Mesendoderm (in vitro differentiated cells): ENCODE measurements around the gene TOP1.
"Not testable (repeated sequence)": the region's sequence is repeated elsewhere in the genome, so short reads cannot be mapped to it uniquely, and the experiment has no call there.

ENCODE experiments used
- DNase-seq: peaks from one replicate; pipeline ENCODE4 v3.0.0; 2013
- H2AK5ac ChIP-seq: 2 replicates; pipeline ENCODE4 v1.6.1; 2013; ENCODE audit warnings: low read length, inconsistent platforms
- H2BK120ac ChIP-seq: 2 replicates; pipeline ENCODE4 v1.6.1; 2013; ENCODE audit warnings: low read depth, mild to moderate bottlenecking, low read length, moderate library complexity, mixed read lengths
- H2BK15ac ChIP-seq: replicated peaks from 2 replicates; pipeline ENCODE4 v1.6.1; 2013; ENCODE audit warnings: low read depth, mild to moderate bottlenecking, moderate library complexity
- H2BK5ac ChIP-seq: 2 replicates; pipeline ENCODE4 v1.6.1; 2013; ENCODE audit warnings: low read length, inconsistent platforms
- H3K18ac ChIP-seq: 2 replicates; pipeline ENCODE4 v1.6.1; 2013; ENCODE audit warnings: mild to moderate bottlenecking, low read length, mixed read lengths
- H3K23ac ChIP-seq: one replicate; pipeline ENCODE4 v1.6.1; 2013; ENCODE audit warnings: low read length
- H3K27ac ChIP-seq: 2 replicates; pipeline ENCODE4 v1.5.1; 2013; ENCODE audit warnings: low read depth, mild to moderate bottlenecking, inconsistent platforms, low read length, moderate library complexity
- H3K27me3 ChIP-seq: 2 replicates; pipeline ENCODE4 v1.6.1; 2013; ENCODE audit warnings: low read length, control low read depth, mild to moderate bottlenecking, inconsistent platforms; ENCODE audit not compliant: insufficient read depth, poor library complexity
- H3K36me3 ChIP-seq: 2 replicates; pipeline ENCODE4 v1.6.1; 2013; ENCODE audit warnings: low read length, inconsistent platforms; ENCODE audit not compliant: control insufficient read depth, insufficient read depth
- H3K4ac ChIP-seq: one replicate; pipeline ENCODE4 v1.6.1; 2013; ENCODE audit warnings: low read depth, mild to moderate bottlenecking, low read length, moderate library complexity
- H3K4me1 ChIP-seq: 2 replicates; pipeline ENCODE4 v1.6.1; 2013; ENCODE audit warnings: low read depth, low read length, inconsistent platforms; ENCODE audit not compliant: control insufficient read depth
- H3K4me2 ChIP-seq: 2 replicates; pipeline ENCODE4 v1.6.1; 2013; ENCODE audit warnings: low read length
- H3K4me3 ChIP-seq: 2 replicates; pipeline ENCODE4 v1.5.1; 2013; ENCODE audit warnings: mild to moderate bottlenecking, low read length
- H3K56ac ChIP-seq: one replicate; pipeline ENCODE4 v1.6.1; 2013; ENCODE audit warnings: low read length
- H3K79me1 ChIP-seq: 2 replicates; pipeline ENCODE4 v1.6.1; 2013; ENCODE audit warnings: low read length, inconsistent platforms
- H3K79me2 ChIP-seq: 2 replicates; pipeline ENCODE4 v1.6.1; 2013; ENCODE audit warnings: mild to moderate bottlenecking, low read length; ENCODE audit not compliant: control insufficient read depth, insufficient read depth
- H3K9ac ChIP-seq: 2 replicates; pipeline ENCODE4 v1.6.1; 2013; ENCODE audit warnings: low read length, inconsistent platforms
- H4K5ac ChIP-seq: one replicate; pipeline ENCODE4 v1.6.1; 2013; ENCODE audit warnings: low read length
- H4K8ac ChIP-seq: one replicate; pipeline ENCODE4 v1.6.1; 2013; ENCODE audit warnings: low read depth, mild to moderate bottlenecking, control low read depth, low read length, moderate library complexity
- WGBS: extraction: QIAGEN DNeasy Blood & Tissue Kit; methylation state at CpG from one replicate; pipeline ENCODE4 v1.1.7; 2013; ENCODE audit warnings: low lambda C conversion rate, missing lambda C conversion rate; ENCODE audit not compliant: insufficient coverage; ENCODE audit errors: extremely low coverage; 5-methylcytosine and 5-hydroxymethylcytosine counted together

The TOP1 gene

DNA sequence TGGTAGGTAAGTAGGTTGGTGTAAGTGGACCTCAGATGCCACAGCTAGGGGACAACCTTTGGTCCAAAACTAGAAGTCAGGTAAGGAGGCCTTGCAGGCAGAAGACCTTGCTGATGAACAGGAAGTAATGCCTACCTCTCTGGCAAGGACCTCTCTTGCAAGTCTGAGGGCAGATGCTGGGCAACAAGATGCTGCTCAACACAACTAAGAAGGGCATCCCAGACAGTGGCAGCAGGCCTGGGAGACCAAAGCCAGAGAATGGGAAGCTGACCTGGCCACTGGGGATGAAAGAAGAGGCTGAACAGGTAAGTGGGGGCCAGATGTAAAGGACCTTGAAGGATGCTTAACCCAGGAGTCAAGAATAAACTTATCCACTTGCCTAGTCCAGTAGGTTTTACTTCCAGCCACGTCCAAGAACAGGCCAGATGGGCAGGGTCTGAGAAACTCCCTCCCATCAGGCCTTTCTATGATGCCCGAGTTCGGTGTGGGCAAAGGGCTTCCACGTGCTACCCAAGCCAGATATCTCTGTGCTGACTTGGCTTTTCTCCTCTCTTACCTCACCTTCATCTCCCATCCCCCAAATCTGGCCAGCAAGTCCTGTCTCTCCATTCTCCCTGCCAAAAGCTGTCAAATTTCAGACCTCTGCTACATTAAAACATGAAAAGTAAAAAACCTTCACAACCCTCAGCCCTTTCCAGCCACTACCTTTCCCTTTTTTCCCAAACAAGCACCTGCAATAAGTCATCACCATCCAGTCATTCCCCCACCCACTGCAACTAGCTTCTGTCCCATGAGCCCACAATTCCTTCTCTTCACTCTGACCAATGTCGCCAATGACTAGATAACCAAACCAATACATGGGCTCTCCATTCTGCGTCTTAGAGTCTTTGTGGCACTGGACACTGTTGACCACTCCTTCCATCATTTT is 97.2 kb downstream of the TOP1 start:
- no peak overlapping the region for H2AK5ac ChIP-seq
- no peak overlapping the region for H3K9ac ChIP-seq
- no peak overlapping the region for H2BK120ac ChIP-seq
- peaks cover 15% of the 10 kb centered on the region for H3K36me3 ChIP-seq
- no peak overlapping the region for H3K18ac ChIP-seq
- no peak overlapping the region for H2BK15ac ChIP-seq
- no peak overlapping the region for H2BK5ac ChIP-seq
- no peaks in the 10 kb centered on the region for H3K4me1 ChIP-seq
- DNase-seq, result no peak
- no peak overlapping the region for H3K23ac ChIP-seq
- no peak overlapping the region for H3K56ac ChIP-seq
- H3K4me3 ChIP-seq, result no peak overlapping the region
- no peaks in the 10 kb centered on the region for H3K79me1 ChIP-seq
- H4K5ac ChIP-seq, result no peak overlapping the region
- no peaks in the 10 kb centered on the region for H3K79me2 ChIP-seq
- no peak overlapping the region for H4K8ac ChIP-seq
- no peak overlapping the region for H3K4ac ChIP-seq
- no peaks in the 10 kb centered on the region for H3K27me3 ChIP-seq
- WGBS, result no CpG with 5 or more reads among the region's 6 CpGs
- no peak overlapping the region for H3K27ac ChIP-seq
- no peak overlapping the region for H3K4me2 ChIP-seq

DNA sequence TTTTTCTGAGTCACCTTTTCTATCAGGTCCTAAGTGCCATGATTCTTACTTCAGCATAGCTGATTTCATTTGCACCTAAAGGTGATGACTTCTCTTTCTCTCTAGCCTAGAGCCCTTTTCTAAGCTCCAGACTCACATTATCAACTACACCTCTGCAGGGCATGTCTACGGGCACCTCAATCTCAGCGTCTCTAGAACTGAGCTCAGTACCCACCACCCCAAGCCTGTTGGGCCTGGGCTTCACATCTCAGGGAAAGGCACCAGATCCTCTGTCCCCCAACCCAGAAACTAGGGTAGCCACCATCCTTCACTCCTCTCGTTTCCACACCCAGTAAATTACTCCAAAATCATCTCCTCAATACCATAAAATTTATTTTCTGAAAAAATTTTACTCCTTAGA is 98.1 kb downstream of the TOP1 start:
- no peak overlapping the region for H3K4ac ChIP-seq
- H3K23ac ChIP-seq, result no peak overlapping the region
- peaks cover 12% of the 10 kb centered on the region for H3K36me3 ChIP-seq

DNA sequence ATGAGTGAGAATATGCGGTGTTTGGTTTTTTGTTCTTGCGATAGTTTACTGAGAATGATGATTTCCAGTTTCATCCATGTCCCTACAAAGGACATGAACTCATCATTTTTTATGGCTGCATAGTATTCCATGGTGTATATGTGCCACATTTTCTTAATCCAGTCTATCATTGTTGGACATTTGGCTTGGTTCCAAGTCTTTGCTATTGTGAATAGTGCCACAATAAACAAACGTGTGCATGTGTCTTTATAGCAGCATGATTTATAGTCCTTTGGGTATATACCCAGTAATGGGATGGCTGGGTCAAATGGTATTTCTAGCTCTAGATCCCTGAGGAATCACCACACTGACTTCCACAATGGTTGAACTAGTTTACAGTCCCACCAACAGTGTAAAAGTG is 99.7 kb downstream of the TOP1 start:
- not testable (repeated sequence) for H3K9ac ChIP-seq, H3K79me1 ChIP-seq, DNase-seq, H3K4ac ChIP-seq, H2AK5ac ChIP-seq, H3K18ac ChIP-seq, H4K5ac ChIP-seq, H3K4me3 ChIP-seq, H3K4me1 ChIP-seq, H2BK120ac ChIP-seq, H2BK15ac ChIP-seq, H3K79me2 ChIP-seq, H3K27ac ChIP-seq, H3K23ac ChIP-seq, H3K36me3 ChIP-seq, H4K8ac ChIP-seq, H3K56ac ChIP-seq, H2BK5ac ChIP-seq, H3K4me2 ChIP-seq, H3K27me3 ChIP-seq
- no CpG with 5 or more reads among the region's 3 CpGs for WGBS

More for the DNA sequence above, 98.1 kb downstream of the TOP1 start:
- H3K4me2 ChIP-seq, result no peak overlapping the region
- H4K8ac ChIP-seq, result no peak overlapping the region
- H3K9ac ChIP-seq, result no peak overlapping the region
- 100% methylated on average over 1 of the region's 3 CpGs for WGBS
- H3K27ac ChIP-seq, result no peak overlapping the region
- no peaks in the 10 kb centered on the region for H3K4me1 ChIP-seq
- H3K4me3 ChIP-seq, result no peak overlapping the region
- H3K27me3 ChIP-seq, result no peaks in the 10 kb centered on the region
- H2AK5ac ChIP-seq, result no peak overlapping the region
- H3K79me1 ChIP-seq, result no peaks in the 10 kb centered on the region
- H2BK5ac ChIP-seq, result no peak overlapping the region
- H2BK15ac ChIP-seq, result no peak overlapping the region
- no peak overlapping the region for H4K5ac ChIP-seq
- H3K18ac ChIP-seq, result no peak overlapping the region
- no peak overlapping the region for H3K56ac ChIP-seq
- no peak for DNase-seq
- H2BK120ac ChIP-seq, result no peak overlapping the region
- H3K79me2 ChIP-seq, result no peaks in the 10 kb centered on the region

DNA sequence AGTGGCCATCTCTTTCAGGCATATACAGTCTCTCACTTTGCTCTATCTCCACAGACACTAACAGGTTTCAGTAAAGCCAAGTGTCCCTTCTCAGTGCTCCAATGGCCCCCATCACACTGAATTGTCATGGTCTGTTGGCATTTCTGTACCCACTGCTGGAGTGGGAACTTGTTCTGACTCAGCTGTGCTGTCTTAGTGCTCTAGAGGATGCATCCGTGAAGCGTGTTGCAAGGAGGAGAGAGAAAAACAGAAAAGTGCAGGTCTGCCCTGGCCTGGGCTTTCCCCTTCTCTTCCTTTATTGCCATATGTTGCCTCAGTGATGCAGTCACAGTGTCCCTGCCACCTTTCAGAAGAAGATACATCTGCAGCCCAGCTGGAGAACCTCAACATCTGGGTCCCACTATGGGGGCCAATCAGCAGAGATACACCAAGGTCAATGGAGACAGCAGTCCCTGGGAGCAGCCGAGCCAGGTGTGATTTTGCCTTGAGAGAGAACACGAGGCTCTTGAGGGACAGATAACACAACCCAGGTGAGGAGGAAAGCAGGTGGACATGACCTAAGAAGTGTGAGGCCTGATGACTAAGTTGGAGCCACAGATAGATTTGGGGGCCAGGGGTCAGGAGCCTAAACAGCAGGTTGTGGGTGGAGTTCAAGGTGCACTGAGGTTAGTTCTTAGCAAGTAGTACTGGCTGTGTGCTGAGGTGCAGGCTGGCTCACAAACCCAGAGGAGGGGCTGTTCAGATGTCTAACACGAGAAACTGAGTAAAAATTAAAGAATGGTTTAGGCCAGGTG is 103.2 kb downstream of the TOP1 start:
- DNase-seq, result no peak
- H3K56ac ChIP-seq, result no peak overlapping the region
- H3K79me1 ChIP-seq, result no peaks in the 10 kb centered on the region
- no peak overlapping the region for H2BK15ac ChIP-seq
- H3K4me3 ChIP-seq, result no peak overlapping the region
- no peak overlapping the region for H4K5ac ChIP-seq
- no peak overlapping the region for H3K4me2 ChIP-seq
- no peak overlapping the region for H3K23ac ChIP-seq
- WGBS, result no CpG with 5 or more reads among the region's 5 CpGs
- no peaks in the 10 kb centered on the region for H3K36me3 ChIP-seq
- H4K8ac ChIP-seq, result no peak overlapping the region
- H2BK120ac ChIP-seq, result no peak overlapping the region
- no peak overlapping the region for H3K9ac ChIP-seq
- H3K79me2 ChIP-seq, result no peaks in the 10 kb centered on the region
- H2AK5ac ChIP-seq, result no peak overlapping the region
- no peak overlapping the region for H2BK5ac ChIP-seq
- no peak overlapping the region for H3K27ac ChIP-seq
- H3K18ac ChIP-seq, result no peak overlapping the region
- H3K4ac ChIP-seq, result no peak overlapping the region
- no peaks in the 10 kb centered on the region for H3K27me3 ChIP-seq
- peaks cover 14% of the 10 kb centered on the region for H3K4me1 ChIP-seq

DNA sequence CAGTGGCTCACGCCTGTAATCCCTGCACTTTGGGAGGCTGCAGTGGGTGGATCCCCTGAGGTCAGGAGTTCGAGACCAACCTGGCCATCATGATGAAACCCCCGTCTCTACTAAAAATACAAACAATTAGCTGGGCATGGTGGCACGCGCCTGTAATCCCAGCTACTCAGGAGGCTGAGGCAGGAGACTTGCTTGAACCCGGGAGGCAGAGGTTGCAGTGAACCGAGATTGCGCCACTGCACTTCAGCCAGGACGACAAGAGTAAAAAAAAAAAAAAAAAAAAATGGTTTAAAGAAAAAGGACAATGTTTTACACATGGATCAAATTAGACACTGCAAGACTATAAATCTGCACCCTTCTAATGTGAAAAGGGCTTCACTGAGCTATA is 103.8 kb downstream of the TOP1 start:
- not testable (repeated sequence) for H3K4me2 ChIP-seq, H3K36me3 ChIP-seq, H2BK15ac ChIP-seq, H2AK5ac ChIP-seq, H3K79me1 ChIP-seq, H4K5ac ChIP-seq, H3K4me3 ChIP-seq, H3K56ac ChIP-seq, H4K8ac ChIP-seq, H3K4ac ChIP-seq, H2BK5ac ChIP-seq, H3K27ac ChIP-seq, H3K79me2 ChIP-seq, H2BK120ac ChIP-seq, H3K23ac ChIP-seq, H3K18ac ChIP-seq, DNase-seq, H3K27me3 ChIP-seq, H3K9ac ChIP-seq
- H3K4me1 ChIP-seq, result peaks cover 14% of the 10 kb centered on the region
- no CpG with 5 or more reads among the region's 9 CpGs for WGBS
